ENCODE measurements around the gene VTI1A.

GRCh38 chr10:112640638-112641037 is 193.6 kb downstream of the VTI1A start:
- no peak for TF ChIP-seq POLR2A (IDR thresholded peaks at IDR 0.05)
- TF ChIP-seq CTCF (IDR thresholded peaks at IDR 0.05) = no peak

Measured in thyroid gland (tissue), 4 donors.